ENCODE measurements around the gene LRFN2. TPM values are rescaled to one million over a fixed set of nuclear protein-coding genes. Genes with fewer than 3 reads are reported as not detected.

LRFN2 gene
- total RNA-seq, 1 donor from 2014 or later: not detected

DNA sequence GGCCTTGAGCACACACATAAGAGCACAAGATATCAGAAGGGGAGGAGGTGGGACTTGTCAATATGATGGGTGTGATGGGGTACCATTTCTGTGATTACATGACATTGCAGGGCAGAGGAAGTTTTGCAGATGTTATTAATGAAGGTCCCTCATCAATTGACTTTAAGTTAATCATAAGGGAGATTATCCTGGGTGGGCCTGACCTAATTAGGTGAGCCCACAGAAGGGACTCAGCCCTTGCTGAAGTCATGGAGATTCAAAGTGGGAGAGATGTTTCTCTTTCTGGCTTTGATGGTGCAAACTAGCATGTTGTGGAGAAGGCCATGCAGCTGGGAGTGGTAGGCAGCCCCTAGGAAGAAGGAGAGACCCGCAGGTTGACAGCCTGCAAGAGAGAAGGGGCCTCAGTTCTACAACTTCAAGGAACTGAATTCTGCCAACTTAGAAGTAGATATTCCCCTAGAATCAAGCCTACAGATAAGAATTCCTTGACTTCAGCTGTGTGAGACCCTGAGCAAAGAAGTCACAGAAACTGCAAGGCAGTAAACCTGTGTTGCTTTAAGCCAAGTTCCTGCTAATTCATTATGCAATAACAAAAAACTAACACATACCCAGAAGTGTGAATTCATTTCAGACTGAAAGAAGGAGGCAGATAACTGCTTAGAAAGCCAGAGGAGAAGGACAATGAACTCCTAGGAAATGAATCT lies 131.3 kb downstream of the LRFN2 start:
- DNase-seq (ENCODE audit: low spot score): no peak
- intact Hi-C loops (cut with DNase I): no loop called here

DNA sequence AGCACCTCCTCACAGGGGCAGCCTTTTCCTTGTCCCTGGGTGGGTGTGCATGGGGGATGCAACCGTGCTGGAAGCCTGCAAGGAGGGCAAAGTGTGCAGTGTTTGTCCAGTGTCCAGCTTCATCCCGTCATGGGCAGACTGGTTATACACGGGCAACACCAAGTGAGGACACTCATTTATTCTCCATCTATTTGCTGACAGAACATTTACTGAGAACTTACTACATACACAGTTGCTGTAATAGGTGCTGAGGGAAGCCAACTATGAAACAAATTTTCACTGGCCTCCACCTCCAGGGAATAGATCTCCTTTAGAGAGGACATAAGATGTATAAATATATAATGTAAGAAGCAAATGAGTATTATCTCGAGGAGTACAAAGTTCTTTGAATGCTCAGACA lies 136.7 kb downstream of the LRFN2 start:
- intact Hi-C loops (cut with DNase I): no loop called here
- DNase-seq (ENCODE audit: low spot score): no peak

GRCh38 chr6:40444811-40445210 lies 142.4 kb downstream of the LRFN2 start:
- DNase-seq (ENCODE audit: low spot score): no peak
- intact Hi-C loops (cut with DNase I): no loop called here

- intact Hi-C loops (cut with DNase I): no loop called here
- DNase-seq (ENCODE audit: low spot score): no peak
These were observed 142.9 kb downstream of the LRFN2 start for GRCh38 chr6:40444312-40444711.

- intact Hi-C loops (cut with DNase I): no loop called here
- DNase-seq (ENCODE audit: low spot score): no peak
These were observed 143.3 kb downstream of the LRFN2 start for GRCh38 chr6:40443842-40444241.

DNA sequence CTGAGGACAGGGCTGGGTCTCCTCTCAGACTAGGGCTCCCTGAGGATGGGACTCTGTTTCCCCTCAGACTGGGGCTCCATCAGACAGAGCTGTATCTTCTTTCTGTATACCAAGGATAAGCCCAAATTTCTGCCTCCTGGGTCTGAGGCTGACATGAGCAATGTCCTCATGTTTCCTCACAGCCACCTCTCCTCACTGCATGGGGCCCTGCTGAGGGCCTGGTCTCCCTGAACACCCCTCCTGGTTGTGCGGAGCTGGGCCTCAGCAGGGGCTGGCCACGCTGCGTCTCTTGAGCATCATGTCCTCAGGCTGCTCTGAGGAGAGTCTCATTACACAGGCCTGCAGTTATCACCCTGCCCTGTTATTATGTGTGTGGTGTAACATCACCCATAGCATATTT lies 144.6 kb downstream of the LRFN2 start:
- intact Hi-C loops (cut with DNase I): no loop called here
- DNase-seq (ENCODE audit: low spot score): no peak

GRCh38 chr6:40441150-40441549 lies 146.0 kb downstream of the LRFN2 start:
- DNase-seq (ENCODE audit: low spot score): no peak
- intact Hi-C loops (cut with DNase I): no loop called here

DNA sequence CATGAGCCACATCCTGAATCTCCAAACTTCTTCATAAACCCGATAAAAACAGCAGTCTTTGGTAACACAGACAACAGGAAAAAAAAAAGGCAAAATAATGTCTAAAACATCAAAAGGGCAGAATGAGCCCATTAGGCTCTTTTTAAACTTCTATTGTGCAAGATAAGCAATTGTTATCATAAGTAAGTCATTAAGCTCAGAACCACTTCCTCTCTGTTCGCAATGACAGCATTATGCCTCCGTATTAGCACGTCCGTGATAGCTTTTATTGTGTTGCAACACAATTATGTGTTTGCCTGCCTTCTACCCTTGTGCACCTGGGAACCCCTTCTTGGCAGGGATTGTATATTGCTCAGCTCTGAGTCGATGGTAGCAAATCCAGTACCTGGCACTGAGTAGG lies 147.1 kb downstream of the LRFN2 start:
- intact Hi-C loops (cut with DNase I): no loop called here
- DNase-seq (ENCODE audit: low spot score): no peak

DNA sequence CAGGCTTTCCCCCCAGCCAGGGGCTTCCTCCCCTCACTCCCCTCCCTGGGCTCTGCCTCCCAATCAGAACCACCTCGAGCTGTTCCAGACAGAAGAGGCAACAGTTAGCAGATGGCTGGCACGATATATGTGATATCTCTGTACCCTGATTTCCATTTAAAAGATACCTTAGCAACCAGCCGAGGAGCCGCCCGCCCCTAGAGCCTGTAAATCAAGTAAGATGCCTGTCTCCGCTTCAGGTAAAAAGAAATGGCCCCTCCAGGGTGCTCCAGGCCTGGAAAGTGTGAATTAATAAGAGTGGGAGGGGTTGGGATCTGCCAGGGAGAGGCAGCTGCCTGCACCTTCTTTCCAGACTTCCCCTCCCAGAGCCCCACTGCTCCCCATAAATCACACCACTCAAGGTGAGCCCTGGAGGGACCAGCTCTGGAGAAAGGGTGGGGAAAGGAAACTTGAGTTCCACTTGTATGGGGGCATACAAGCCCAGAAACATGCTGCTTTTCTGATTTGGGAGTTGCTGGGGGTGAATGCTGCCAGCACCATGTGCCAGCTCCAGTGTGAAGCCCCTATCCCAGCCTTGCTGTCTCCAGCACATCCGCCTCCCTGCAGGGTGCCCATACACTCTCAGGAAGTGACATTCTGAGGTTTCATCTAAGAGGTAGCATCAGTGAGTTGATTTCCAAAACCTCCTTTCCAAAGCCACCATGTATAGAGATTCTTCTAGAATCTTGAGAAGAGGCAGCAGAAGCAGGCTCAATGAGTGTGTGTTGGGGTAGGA lies 148.0 kb downstream of the LRFN2 start:
- no peak for DNase-seq (ENCODE audit: low spot score)
- intact Hi-C loops (cut with DNase I): no loop called here

GRCh38 chr6:40438246-40438887 lies 148.8 kb downstream of the LRFN2 start:
- intact Hi-C loops (cut with DNase I): no loop called here
- DNase-seq (ENCODE audit: low spot score): no peak

DNA sequence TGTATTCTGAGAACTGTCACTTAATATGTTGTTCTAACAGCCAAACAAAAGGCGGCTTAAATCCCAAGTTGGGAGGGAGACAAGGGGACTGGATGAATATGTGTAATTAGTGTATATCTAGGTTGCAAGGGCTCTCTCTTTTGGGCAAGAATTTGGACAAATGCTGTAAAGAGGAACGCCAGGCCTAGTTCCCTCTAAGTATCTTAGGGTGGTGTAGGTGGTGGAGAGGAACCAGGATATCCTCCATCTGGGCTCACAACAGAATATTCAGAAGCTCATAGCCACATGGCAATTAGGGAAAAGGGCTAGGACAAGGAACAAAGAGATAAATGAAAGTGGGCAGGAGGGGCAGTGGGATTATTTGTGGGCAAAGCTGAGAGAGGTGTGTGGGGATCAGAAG lies 149.5 kb downstream of the LRFN2 start:
- DNase-seq (ENCODE audit: low spot score): no peak
- intact Hi-C loops (cut with DNase I): no loop called here

DNA sequence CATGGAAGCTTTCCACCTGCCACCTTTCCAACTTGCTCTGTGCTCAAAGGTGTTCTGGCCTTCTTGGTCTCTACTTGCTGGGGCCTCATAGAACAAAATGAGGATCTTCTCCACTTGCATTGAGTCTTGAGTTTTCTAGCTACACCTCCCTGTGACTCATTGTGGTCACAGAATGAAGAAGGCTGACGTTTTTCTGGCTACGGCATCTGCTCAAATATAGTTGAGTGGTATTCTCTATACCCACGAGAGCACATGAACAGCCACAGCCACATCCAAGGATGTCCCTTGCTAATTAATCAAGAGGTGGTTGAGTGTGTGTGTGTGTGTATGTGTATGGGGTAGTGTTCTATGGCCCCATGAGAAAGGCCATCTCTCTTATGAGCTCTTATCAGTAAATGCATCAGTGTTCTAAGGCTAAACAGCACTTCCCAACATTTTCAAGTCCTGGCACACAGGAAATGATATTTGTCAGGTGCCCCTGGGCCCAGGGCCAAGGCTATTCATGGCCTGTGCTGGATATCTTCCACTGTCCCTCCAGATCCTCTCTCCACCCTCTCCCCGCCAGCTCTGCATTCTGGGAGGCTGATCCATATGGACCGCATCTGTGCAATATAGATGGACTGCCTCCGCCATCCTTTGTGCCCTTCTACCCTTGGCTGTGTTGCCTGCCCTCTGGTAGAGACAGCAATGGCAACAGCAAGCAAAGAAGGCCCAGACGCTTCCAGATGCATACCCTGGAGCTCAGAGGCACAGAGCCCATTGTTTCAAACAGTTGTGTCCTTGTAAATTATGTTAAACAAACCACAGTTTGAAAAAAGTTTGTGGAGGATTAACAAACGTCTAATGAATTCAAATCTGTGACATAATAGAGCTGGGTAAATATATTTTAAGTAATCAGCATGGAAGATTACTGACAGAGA lies 150.2 kb downstream of the LRFN2 start:
- intact Hi-C loops (cut with DNase I): no loop called here
- peak; percentile 33 for DNase-seq (ENCODE audit: low spot score)

- peak; percentile 65 for DNase-seq (ENCODE audit: low spot score)
- intact Hi-C loops (cut with DNase I): no loop called here
These were observed 154.2 kb downstream of the LRFN2 start for GRCh38 chr6:40432982-40433381.

- intact Hi-C loops (cut with DNase I): no loop called here
These were observed 155.5 kb downstream of the LRFN2 start for GRCh38 chr6:40431706-40432105.

GRCh38 chr6:40427196-40427595 lies 160.0 kb downstream of the LRFN2 start:
- intact Hi-C loops (cut with DNase I): no loop called here
- no peak for DNase-seq (ENCODE audit: low spot score)

More at GRCh38 chr6:40431706-40432105, 155.5 kb downstream of the LRFN2 start:
- DNase-seq (ENCODE audit: low spot score): no peak

GRCh38 chr6:40426346-40427066 lies 160.7 kb downstream of the LRFN2 start:
- intact Hi-C loops (cut with DNase I): no loop called here
- DNase-seq (ENCODE audit: low spot score): no peak

DNA sequence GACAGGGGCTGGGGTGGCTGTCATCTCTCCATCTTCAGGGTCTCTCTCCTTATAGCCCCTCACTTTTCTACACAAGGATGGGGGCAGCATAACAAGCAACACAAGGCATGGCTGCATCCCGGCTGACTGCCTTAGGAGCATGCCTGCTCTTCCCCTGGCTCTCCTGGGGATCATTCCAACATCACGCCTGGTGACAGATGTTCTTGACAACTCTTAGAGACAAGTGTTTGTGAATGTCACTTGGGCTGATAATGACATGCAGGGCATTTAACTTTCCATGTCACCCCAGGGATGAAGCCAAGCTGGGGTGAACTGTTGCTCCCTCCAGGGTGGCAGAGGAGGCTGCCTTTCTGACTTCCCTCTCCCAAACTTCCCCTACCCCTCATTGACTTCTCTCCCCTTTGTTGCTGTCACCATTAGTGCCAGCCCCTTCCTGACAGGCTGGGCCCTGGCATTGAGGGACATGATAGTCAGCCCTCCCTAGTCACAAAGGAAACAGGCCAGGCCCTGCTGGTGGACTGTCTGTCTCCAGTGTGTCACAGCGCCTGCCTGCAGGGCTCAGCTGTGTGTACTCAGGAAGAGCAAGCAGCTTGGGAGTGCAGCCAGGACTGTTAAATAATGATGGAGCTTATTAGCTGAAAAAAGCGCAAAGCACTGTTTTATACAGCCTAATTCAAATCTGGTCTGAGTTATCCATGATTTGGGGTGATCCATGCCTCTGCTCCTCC lies 161.8 kb downstream of the LRFN2 start:
- DNase-seq (ENCODE audit: low spot score): no peak
- intact Hi-C loops (cut with DNase I): no loop called here

DNA sequence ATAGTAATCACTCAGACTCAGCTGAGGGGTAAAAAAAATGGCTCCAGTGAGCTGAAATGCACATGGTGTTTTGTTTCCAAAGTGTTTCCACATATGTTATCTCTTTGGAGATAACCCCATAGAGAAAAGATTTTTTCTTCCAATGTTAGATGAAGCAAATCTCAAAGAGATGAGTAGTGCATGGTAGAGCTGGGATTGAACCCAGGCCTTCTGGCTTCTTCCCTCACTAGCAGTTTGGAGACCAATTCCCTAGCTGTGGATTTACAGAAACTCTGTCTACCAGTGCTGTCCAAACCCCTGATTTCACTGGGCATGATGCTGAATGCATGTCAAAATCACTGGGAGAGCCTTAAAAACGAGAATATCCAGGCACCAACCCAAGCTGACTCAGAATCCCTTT lies 165.1 kb downstream of the LRFN2 start:
- no peak for DNase-seq (ENCODE audit: low spot score)
- intact Hi-C loops (cut with DNase I): no loop called here

All from cardiac septum (tissue), 1 donor.